GM19240 (cell line): ENCODE results near the gene CLEC16A.

Experiments
- DNase-seq: peaks from one replicate; pipeline ENCODE4 v3.0.0; 2011; ENCODE audit warnings: low spot score; ENCODE audit not compliant: insufficient read length

The CLEC16A gene

GRCh38 chr16:11117576-11118211 lies 173.3 kb downstream of the CLEC16A start:
- no peak for DNase-seq

GRCh38 chr16:11118479-11118878 lies 174.1 kb downstream of the CLEC16A start:
- DNase-seq: no peak

DNA sequence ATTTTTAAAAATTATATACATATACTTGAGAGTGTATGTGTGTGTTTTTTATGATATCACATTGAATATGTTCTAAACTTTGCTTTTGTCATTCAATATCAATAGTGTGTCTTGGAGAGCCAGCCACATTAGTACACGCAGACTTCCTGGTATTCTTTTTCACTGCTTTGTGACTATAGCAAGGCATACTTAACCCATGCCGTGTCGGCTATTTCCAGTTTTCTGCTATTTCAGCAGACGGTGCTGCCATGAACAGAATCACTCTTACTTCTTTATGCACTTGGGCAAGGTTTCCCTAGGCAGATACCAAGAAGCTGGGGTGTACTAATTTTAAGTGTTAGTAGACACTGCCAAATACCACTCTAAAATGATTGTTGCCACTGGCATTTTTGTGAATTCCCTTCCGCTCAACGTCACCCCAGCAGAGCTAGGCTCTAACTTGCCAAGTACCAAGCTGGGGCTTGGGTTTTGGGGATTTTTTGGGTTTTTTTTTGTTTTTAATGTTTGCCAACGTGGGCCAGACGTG lies 176.8 kb downstream of the CLEC16A start:
- DNase-seq: no peak

DNA sequence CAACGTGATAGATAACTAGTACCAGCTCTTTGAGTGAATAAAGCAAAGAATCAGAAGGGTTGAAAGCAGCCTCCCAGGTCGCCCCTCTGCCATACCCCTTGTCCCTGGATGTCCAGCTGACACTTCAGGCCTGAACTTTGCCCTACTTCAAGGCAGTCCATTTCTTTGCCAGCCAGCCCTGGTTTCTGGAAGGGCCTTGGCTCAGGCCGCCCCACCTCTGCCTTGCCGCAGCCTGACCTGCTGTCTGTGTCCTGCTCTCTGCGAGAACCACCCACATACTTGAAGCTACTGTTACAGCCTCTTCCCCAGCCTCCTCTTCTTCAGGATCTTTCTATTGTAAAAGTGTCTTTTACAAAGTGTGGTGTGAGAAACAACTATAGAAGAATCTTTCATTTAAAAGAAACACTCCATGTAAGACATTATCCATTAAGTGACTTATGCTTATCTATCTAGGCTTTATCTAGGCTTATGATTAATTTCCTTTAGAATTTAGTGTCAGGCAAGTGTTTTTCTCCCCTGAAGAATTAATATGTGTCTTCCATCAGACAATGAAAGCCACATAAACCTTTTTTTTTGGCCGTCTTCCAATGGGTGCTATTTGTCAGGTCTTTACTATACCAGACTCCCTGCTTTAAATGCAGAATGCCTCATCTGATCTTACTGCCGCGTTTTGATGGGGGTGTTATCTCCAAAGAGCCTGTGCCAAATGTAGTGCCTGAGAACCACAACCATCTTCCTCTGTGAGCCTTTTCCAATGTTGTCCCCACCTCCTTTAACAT lies 177.7 kb downstream of the CLEC16A start:
- DNase-seq: no peak

DNA sequence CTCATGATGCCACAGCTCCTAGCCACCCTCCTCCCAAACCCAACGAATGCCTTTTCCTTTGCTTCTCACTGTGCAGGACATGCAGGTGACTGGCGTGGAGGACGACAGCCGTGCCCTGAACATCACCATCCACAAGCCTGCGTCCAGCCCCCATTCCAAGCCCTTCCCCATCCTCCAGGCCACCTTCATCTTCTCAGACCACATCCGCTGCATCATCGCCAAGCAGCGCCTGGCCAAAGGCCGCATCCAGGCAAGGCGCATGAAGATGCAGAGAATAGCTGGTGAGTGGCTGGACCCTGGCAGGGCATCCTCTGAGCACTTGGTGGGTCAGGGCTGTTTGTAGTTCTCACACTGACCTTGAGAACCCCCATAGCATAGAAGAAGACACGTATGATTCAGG lies 179.3 kb downstream of the CLEC16A start:
- no peak for DNase-seq

DNA sequence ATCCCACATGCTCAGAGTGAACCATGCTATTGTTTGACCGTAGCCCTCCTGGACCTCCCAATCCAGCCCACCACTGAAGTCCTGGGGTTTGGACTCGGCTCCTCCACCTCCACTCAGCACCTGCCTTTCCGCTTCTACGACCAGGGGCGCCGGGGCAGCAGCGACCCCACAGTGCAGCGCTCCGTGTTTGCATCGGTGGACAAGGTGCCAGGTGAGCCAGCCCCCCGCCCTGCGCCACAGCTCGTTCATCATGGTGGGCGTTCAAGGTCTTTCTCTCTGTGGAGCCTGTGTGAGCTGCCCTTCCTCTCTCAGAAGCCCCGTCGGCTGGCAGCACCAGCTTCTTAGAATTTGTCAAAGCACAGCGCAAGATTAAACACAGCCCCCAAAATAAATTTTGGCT lies 181.6 kb downstream of the CLEC16A start:
- no peak for DNase-seq

- no peak for DNase-seq
Observed at GRCh38 chr16:11126399-11127054, 182.2 kb downstream of the CLEC16A start.

DNA sequence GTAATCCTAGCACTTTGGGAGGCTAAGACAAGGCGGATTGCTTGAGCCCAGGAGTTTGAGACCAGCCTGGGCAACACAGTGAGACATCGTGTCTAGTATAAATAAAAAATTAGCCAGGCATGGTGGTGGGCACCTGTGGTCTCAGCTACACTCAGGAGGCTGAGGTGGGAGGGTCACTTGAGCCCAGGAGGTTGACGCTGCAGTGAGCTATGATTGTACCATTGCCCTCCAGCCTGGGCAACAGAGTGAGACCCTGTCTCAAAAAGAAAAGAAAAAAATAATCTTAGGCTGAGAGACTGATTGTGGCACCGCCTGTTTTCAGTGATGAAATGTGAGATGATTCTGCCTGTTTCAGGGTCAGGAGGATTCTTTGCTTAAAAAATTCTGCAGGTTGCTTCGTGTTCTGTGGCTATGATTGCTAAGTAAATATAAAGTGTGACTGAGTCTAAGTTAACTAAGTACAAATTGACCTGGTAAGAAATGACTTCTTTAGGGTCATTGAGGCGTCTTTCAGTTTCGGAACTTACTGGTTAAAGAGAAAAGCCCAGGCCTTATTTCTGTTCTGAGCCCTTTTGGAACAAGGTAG lies 183.3 kb downstream of the CLEC16A start:
- DNase-seq: no peak

- no peak for DNase-seq
Observed at GRCh38 chr16:11128211-11129141, 184.1 kb downstream of the CLEC16A start.

DNA sequence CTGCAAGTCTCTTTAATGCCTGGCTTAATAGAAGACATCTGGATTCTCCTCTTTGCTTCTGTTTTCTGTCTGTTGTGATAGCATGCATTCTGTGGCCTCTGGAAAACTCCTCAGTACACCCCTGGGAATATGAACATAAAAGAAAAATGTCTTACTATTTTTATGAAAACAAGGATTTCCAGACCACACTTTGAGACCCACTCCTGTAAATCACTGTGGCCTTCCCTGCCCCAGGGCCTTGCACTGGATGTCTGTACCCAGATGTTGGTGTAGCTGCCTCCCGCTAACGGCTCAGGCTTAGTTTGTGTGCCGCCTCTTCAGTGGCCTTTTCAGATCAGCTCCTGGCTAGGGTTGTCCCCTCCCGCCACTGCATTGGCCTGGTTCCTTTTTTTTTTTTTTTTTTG lies 185.0 kb downstream of the CLEC16A start:
- DNase-seq: no peak

DNA sequence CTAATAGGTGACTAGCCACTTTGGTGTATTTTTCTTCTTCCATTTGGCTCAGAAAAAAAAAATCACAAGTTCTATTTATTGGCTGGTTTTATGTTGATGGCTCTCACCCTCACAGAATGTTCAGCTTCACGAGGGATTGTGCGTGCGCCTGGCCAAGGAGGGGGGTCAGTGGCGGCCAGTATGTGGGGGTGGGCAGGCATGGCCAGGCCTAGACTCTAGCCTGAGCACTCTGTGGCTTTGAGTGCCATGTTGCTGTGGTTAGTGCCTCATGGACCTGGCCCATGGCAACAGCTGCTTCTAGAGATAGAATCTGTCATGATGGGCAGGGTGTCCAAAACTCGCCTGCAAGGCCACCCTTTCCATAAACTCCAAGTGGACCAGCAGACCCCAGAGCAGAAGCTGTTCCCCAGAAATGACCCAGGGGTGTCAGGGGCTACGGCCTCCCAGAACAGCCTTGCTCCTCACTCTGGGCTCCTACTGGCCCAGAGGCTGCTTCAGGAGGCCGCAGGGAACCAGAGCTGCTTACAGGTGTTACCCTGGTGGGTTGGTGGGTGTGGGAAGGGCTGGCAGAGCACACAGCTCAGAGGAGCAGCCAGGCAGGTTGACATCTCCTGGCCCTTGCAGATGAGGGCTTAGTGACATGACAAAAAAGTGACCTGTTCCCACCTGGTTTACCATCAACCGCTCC lies 186.8 kb downstream of the CLEC16A start:
- DNase-seq: no peak

- no peak for DNase-seq
Observed at GRCh38 chr16:11131706-11132105, 187.3 kb downstream of the CLEC16A start.

- no peak for DNase-seq
Observed at GRCh38 chr16:11133344-11133943, 189.1 kb downstream of the CLEC16A start.

DNA sequence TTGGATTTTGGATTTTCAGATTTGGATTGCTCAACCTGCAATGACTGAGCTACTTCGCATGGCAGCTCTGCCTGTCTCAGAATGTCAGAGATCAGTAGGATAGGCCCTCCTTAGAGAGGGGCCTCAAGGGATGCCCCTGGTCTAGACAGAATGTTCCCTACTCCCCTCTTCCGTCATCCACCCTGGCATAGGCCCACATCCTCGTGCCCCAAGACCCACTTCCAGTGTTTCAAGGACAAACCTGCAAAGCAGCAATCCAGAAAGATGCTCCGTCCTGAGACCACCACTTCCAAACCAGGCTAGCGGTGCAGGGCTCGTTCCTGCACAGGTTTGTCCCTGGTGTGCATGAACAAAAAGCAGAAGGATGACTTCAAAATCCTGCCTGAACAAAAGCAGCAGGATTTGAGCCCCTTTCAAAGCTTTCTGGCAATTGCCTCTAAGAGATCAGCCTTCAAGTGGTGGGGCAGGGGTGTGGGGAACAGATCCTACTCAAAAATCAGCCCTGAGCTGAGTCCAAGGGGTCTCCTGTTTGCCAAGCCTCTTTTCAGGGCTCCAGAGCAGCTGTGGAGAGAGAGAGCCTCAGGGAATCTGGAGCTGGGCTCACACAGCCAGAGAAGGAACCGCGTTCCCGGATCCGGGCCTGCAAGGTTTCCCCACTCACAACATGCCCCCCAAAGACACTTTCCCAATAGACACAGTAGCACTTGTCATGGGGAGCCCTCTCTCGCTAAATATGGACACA lies 190.5 kb downstream of the CLEC16A start:
- no peak for DNase-seq

DNA sequence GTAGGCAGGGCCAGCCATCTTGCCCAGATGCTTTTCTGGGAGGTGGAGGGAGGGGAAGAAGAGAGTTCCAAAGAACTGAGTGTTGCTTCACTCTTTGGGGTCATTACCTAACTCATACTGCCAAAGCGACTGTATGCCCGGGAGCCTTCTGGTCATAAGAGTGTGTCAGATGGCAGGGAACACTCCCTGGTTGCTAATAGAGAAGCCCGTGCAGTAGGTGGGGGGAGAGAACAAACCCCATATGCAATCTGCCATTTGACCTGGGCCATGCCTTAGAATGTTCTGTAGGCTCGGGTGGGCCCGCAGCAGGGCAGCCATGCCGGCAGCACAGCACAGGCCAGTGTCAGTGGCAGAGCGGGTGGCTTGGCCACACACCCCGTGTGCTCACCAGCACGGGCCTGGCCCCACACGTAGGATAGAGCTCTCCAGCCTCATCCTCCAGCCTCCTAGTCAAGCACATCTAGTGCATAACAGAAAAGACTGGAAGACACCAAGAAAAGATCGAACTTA lies 191.2 kb downstream of the CLEC16A start:
- no peak for DNase-seq

- DNase-seq: no peak
Observed at GRCh38 chr16:11136600-11136999, 192.2 kb downstream of the CLEC16A start.

DNA sequence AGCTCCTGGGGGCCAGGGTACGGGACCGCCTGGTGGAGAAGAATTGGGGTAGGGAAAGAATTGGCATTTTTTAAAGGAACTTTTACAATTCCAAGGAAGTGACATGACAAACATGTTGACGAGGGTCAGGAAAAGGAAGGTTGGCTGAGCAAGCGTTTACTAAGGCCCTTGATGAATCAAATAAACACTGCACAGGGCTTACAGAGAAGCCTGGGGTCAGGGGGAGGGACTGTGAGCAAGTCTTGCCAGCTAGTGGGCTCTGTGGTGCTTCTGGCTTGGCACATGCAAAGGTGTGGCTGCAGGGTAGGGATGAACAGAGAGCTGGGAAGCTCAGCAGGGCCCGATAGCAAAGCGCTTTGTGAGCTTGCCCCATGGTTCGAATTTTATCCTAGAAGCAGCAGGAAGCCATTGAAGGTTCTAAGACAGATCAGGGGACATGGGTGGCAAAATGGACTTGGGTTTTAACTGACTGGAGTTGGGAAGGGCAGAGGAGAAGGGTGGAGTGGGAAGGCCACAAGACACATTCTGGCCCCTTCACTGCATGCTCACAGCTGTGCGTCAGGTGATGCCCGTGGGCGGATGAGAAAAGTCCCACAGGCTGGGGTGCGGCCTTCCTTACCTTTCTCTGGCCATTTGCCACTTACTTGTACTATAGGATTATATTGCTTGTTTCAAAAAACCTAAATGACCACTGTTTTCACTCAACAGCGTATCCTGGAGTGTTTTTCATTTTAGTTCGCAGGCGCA lies 193.8 kb downstream of the CLEC16A start:
- no peak for DNase-seq

GRCh38 chr16:11138769-11139325 lies 194.5 kb downstream of the CLEC16A start:
- DNase-seq: no peak
